ENCODE results near the gene RPS18. TPM values are rescaled to one million over a fixed set of nuclear protein-coding genes. Genes with fewer than 3 reads are reported as not detected.

RPS18 gene
- total and polyA plus RNA-seq, 10 of the 15 experiments (the other 5 are each of a cell fraction or from before 2014, with no cell fraction given): 4,228 to 20,828 (median 7,406) TPM

GRCh38 chr6:33271468-33272274 lies at the start of gene RPS18, which contains the start of gene VPS52 (continued):
- TF ChIP-seq NR2C1 (IDR thresholded peaks at IDR 0.05) (peak; percentile 95), E2F4 (IDR thresholded peaks at IDR 0.05; ENCODE audit: low read depth, low read length) (no peak), IRF3 (IDR thresholded peaks at IDR 0.05) (peak; percentile 13; the same call in 1 of the 2 replicates), CEBPZ (IDR thresholded peaks at IDR 0.05; ENCODE audit: low read depth, low read length) (no peak), MEF2A (IDR thresholded peaks at IDR 0.05; ENCODE audit: insufficient read depth, low read depth, low read length) (0 out of 2 replicates have a peak, but pooled peaks have one; percentile 30), SPI1 (IDR thresholded peaks at IDR 0.05; ENCODE audit: borderline replicate concordance, insufficient read depth, low read depth, low read length) (peak; percentile 66), TCF3 (IDR thresholded peaks at IDR 0.05; ENCODE audit: borderline replicate concordance, insufficient read depth, low read depth, low read length) (peak; percentile 72; the same call in 1 of the 2 replicates), CBX5 (IDR thresholded peaks at IDR 0.05; ENCODE audit: low read depth) (no peak), MYB (IDR thresholded peaks at IDR 0.05; ENCODE audit: borderline replicate concordance, low read depth, low read length) (no peak), BRCA1 (IDR thresholded peaks at IDR 0.05; ENCODE audit: low read depth, low read length) (no peak), NFYA (IDR thresholded peaks at IDR 0.05; ENCODE audit: borderline replicate concordance, low read depth, low read length) (no peak), ATF7 (IDR thresholded peaks at IDR 0.05; ENCODE audit: low read depth) (peak; percentile 88), RUNX3 (IDR thresholded peaks at IDR 0.05; ENCODE audit: low read length) (no peak), ZNF274 (IDR thresholded peaks at IDR 0.05; ENCODE audit: insufficient read depth, insufficient read length) (no peak), ZBED1 (IDR thresholded peaks at IDR 0.05; ENCODE audit: borderline replicate concordance) (peak; percentile 93), ZNF592 (IDR thresholded peaks at IDR 0.05) (no peak), ZBTB33 (IDR thresholded peaks at IDR 0.05) (no peak)
